DMS79 treated with DMSO at 0.1 percent for 48 hours (cell line): ENCODE measurements around the gene MYEF2.

Experiments
- DNase-seq: peaks from one replicate; lab custom pipeline; 2025; lab: John Stamatoyannopoulos, UW

Gene MYEF2

GRCh38 chr15:48177766-48178647 is at the start of gene MYEF2:
Gene MYEF2, minus strand, starts transcription at chr15:48178295. Its CDS starts 58 bp downstream, at chr15:48178237.
- DNase-seq = peak; percentile 21

GRCh38 chr15:48225771-48226170 is 47.7 kb upstream of the MYEF2 start:
- DNase-seq = no peak

- DNase-seq = no peak
Observed at GRCh38 chr15:48222627-48223026, 44.5 kb upstream of the MYEF2 start.

- DNase-seq = peak; percentile 59
Observed at GRCh38 chr15:48221885-48222284, 43.8 kb upstream of the MYEF2 start.

GRCh38 chr15:48221261-48221660 is 43.2 kb upstream of the MYEF2 start:
- DNase-seq = no peak

GRCh38 chr15:48205981-48206380 is 27.9 kb upstream of the MYEF2 start, which contains the start of gene SLC12A1:
Gene SLC12A1, plus strand, starts transcription at chr15:48206302. Its CDS starts 1,418 bp downstream, at chr15:48207720.
- no peak for DNase-seq

GRCh38 chr15:48202068-48202467 is 24.0 kb upstream of the MYEF2 start:
- no peak for DNase-seq

GRCh38 chr15:48191574-48192225 is 13.6 kb upstream of the MYEF2 start, which contains the start of gene CTXN2:
Gene CTXN2, plus strand, starts transcription at chr15:48191665. Its CDS starts 9,636 bp downstream, at chr15:48201301.
- DNase-seq = peak; percentile 30

- peak; percentile 2 for DNase-seq
Observed at GRCh38 chr15:48190932-48191573, 13.0 kb upstream of the MYEF2 start.

GRCh38 chr15:48186271-48186670 is 8.2 kb upstream of the MYEF2 start:
- no peak for DNase-seq

- DNase-seq = no peak
Observed at GRCh38 chr15:48185529-48185928, 7.4 kb upstream of the MYEF2 start.

GRCh38 chr15:48182749-48183148 is 4.7 kb upstream of the MYEF2 start:
- DNase-seq = no peak

GRCh38 chr15:48178648-48178931 is 495 bp upstream of the MYEF2 start:
- no peak for DNase-seq

- peak; percentile 40 for DNase-seq
Observed at GRCh38 chr15:48177383-48177765, 721 bp downstream of the MYEF2 start.

GRCh38 chr15:48176957-48177356 is 1.1 kb downstream of the MYEF2 start:
- DNase-seq = no peak

- no peak for DNase-seq
Observed at GRCh38 chr15:48176112-48176511, 2.0 kb downstream of the MYEF2 start.

- no peak for DNase-seq
Observed at GRCh38 chr15:48175126-48175525, 3.0 kb downstream of the MYEF2 start.

GRCh38 chr15:48170981-48171380 is 7.1 kb downstream of the MYEF2 start:
- DNase-seq = no peak

- no peak for DNase-seq
Observed at GRCh38 chr15:48168616-48169015, 9.5 kb downstream of the MYEF2 start.

GRCh38 chr15:48153526-48153925 is 24.6 kb downstream of the MYEF2 start:
- no peak for DNase-seq

- no peak for DNase-seq
Observed at GRCh38 chr15:48149858-48150257, 28.2 kb downstream of the MYEF2 start.

GRCh38 chr15:48147358-48147757 is 30.7 kb downstream of the MYEF2 start:
- DNase-seq = no peak

- DNase-seq = no peak
Observed at GRCh38 chr15:48145923-48146322, 32.2 kb downstream of the MYEF2 start.
